ENCODE measurements around the gene HACD1.

GRCh38 chr10:17662193-17663138 is 45.3 kb upstream of the HACD1 start:
- TF ChIP-seq CTCF (IDR thresholded peaks at IDR 0.05; ENCODE audit: poor library complexity, severe bottlenecking) (no peak), RAD21 (conservative IDR thresholded peaks at IDR 0.05) (no peak), EZH2 (IDR thresholded peaks at IDR 0.05; ENCODE audit: borderline replicate concordance, insufficient read depth, low read length, poor library complexity, severe bottlenecking) (no peak)
